HepG2 (cell line): ENCODE data around the gene GDF15. TPM values are rescaled to one million over a fixed set of nuclear protein-coding genes. Genes with fewer than 3 reads are reported as not detected.

Experiments used
- AGO1 ChIP-seq: fragments of 200-400 bp; formaldehyde crosslinking; IDR thresholded peaks from 2 replicates; pipeline ENCODE4 v1.6.1; 2017; ENCODE audit warnings: mild to moderate bottlenecking, low read depth, low read length, moderate library complexity; ENCODE audit not compliant: poor library complexity, severe bottlenecking
- CAMTA2 ChIP-seq: sonication (generic); formaldehyde crosslinking; IDR thresholded peaks from 2 replicates; pipeline ENCODE4 v1.4.0; 2020; ENCODE audit warnings: mild to moderate bottlenecking, missing genetic modification reagents, borderline replicate concordance
- CERS6 ChIP-seq: sonication (generic); formaldehyde crosslinking; IDR thresholded peaks from 2 replicates; pipeline ENCODE4 v1.5.0; 2020; ENCODE audit warnings: missing genetic modification reagents
- HDAC2 ChIP-seq: sonication (generic); formaldehyde crosslinking; IDR thresholded peaks from 2 replicates; pipeline ENCODE4 v1.4.0; 2020; ENCODE audit warnings: missing genetic modification reagents
- JUNB ChIP-seq: sonication (generic); formaldehyde crosslinking; IDR thresholded peaks from 2 replicates; pipeline ENCODE4 v1.8.0; 2022; ENCODE audit warnings: missing genetic modification reagents, mild to moderate bottlenecking, borderline replicate concordance
- KDM1A ChIP-seq: IDR thresholded peaks from 2 replicates; pipeline ENCODE4 v1.6.1; 2016; ENCODE audit warnings: missing compliant biosample characterization
- MTA1 ChIP-seq: sonication (generic); formaldehyde crosslinking; IDR thresholded peaks from 2 replicates; pipeline ENCODE4 v1.4.0; 2020; ENCODE audit warnings: missing genetic modification reagents, mild to moderate bottlenecking, borderline replicate concordance
- NPAS2 ChIP-seq: sonication (generic); formaldehyde crosslinking; IDR thresholded peaks from 2 replicates; pipeline ENCODE4 v1.8.0; 2022; ENCODE audit warnings: mild to moderate bottlenecking, missing genetic modification reagents, borderline replicate concordance
- PAF1 ChIP-seq: IDR thresholded peaks from 2 replicates; pipeline ENCODE4 v1.6.1; 2016; ENCODE audit warnings: missing genetic modification reagents, missing compliant biosample characterization
- POLR2G ChIP-seq: fragments of 200-400 bp; formaldehyde crosslinking; IDR thresholded peaks from 2 replicates; pipeline ENCODE4 v1.6.1; 2018; ENCODE audit warnings: mild to moderate bottlenecking, low read depth, low read length, moderate library complexity
- RBM22 ChIP-seq: fragments of 200-400 bp; formaldehyde crosslinking; optimal IDR thresholded peaks from 2 replicates; pipeline ENCODE3; 2017; ENCODE audit warnings: mild to moderate bottlenecking, low read length, moderate library complexity
- RNF219 ChIP-seq: sonication (generic); formaldehyde crosslinking; IDR thresholded peaks from 2 replicates; pipeline ENCODE4 v1.5.0; 2020; ENCODE audit warnings: mild to moderate bottlenecking, missing genetic modification reagents
- SMAD3 ChIP-seq: sonication (generic); formaldehyde crosslinking; IDR thresholded peaks from 2 replicates; pipeline ENCODE4 v1.4.0; 2020; ENCODE audit warnings: missing genetic modification reagents
- ZGPAT ChIP-seq: IDR thresholded peaks from 2 replicates; pipeline ENCODE4 v1.6.1; 2016; ENCODE audit warnings: mild to moderate bottlenecking
- ZNF121 ChIP-seq: sonication (generic); formaldehyde crosslinking; IDR thresholded peaks from 2 replicates; pipeline ENCODE4 v1.5.0; 2020; ENCODE audit warnings: mild to moderate bottlenecking, missing genetic modification reagents
- ZNF17 ChIP-seq: sonication (generic); formaldehyde crosslinking; IDR thresholded peaks from 2 replicates; pipeline ENCODE4 v1.5.0; 2020; ENCODE audit warnings: mild to moderate bottlenecking, missing genetic modification reagents
- ZNF615 ChIP-seq: sonication (generic); formaldehyde crosslinking; IDR thresholded peaks from 2 replicates; pipeline ENCODE4 v1.5.0; 2020; ENCODE audit warnings: mild to moderate bottlenecking, missing genetic modification reagents, borderline replicate concordance
- ZNF724P ChIP-seq: sonication (generic); formaldehyde crosslinking; IDR thresholded peaks from 2 replicates; pipeline ENCODE4 v1.8.0; 2022; ENCODE audit warnings: missing genetic modification reagents, borderline replicate concordance
- ZNF816 ChIP-seq: sonication (generic); formaldehyde crosslinking; IDR thresholded peaks from 2 replicates; pipeline ENCODE4 v1.8.0; 2022; ENCODE audit warnings: missing genetic modification reagents, mild to moderate bottlenecking, borderline replicate concordance
- ZSCAN30 ChIP-seq: sonication (generic); formaldehyde crosslinking; IDR thresholded peaks from 2 replicates; pipeline ENCODE4 v1.5.0; 2020; ENCODE audit warnings: mild to moderate bottlenecking, missing genetic modification reagents
- polyA plus RNA-seq, 8 experiments: library from polyadenylated mRNA; depleted of rRNA in 3 of 8; stranded (reverse) in 7 of 8; unstranded in 1 of 8; fragments of >200 nt; fragmentation: Illumina TruSeq in 4 of 8; extraction: Trizol in 4 of 8; gene quantifications; 2 replicates each; pipeline versions ENCODE4 v1.2.1 to v1.2.3, GENCODE V29; 2011 to 2016; ENCODE audit warnings: low read depth in 4 of 8, missing spikeins in 1 of 8, mixed read lengths in 1 of 8; ENCODE audit not compliant: insufficient read depth in 1 of 8
- total RNA-seq, 5 experiments: library from RNA; depleted of rRNA; stranded (reverse); fragments of >200 nt; fragmentation: Illumina TruSeq; extraction: Trizol; gene quantifications; 2 replicates each; pipeline ENCODE4 v1.2.3, GENCODE V29; 2016; ENCODE audit warnings: low read depth in 1 of 5
- TF ChIP-seq, protein P1 (sequence below): sonication (generic); formaldehyde crosslinking; IDR thresholded peaks from 2 replicates; pipeline ENCODE4 v1.9.0; 2021; ENCODE audit warnings: missing genetic modification reagents, mild to moderate bottlenecking, borderline replicate concordance

The GDF15 gene
- total and polyA plus RNA-seq, 2 of the 13 experiments (the other 11 are each of a cell fraction or from before 2014, with no cell fraction given) = 146 to 422 TPM

DNA sequence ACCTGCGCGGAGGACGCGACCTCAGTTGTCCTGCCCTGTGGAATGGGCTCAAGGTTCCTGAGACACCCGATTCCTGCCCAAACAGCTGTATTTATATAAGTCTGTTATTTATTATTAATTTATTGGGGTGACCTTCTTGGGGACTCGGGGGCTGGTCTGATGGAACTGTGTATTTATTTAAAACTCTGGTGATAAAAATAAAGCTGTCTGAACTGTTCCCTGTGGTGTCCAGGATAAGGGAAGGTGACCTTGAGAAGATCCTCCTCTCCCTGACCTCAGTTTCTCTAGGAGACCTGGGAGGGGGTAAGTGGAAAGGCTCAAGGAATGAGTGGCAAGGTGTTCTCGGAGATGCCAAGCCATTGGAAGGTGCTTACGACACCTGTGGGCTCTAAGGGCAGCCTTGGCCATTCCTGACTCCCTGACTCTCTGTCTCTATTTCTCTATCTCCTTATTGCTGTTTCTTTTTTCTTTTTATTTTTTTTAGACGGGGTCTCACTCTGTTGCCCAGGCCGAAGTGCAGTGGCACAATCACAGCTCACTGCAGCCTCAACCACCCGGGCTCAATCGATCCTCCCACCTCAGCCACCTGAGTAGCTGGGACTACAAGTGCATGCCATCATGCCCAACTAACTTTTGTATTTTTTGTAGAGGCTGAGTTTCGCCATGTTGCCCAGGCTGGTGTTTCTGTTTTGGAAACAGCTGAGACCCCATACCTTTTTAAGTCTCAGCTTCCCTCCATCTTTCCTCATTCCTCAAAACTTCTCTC, 3.2 kb downstream of the GDF15 start (continued):
- TF ChIP-seq CERS6 (CRISPR knock-in tag) = no peak
- peak; percentile 8; the same call in 1 of the 2 replicates for TF ChIP-seq HDAC2 (CRISPR knock-in tag)
- peak; percentile 49 for TF ChIP-seq ZNF724P (CRISPR knock-in tag)
- TF ChIP-seq ZNF17 (CRISPR knock-in tag) = 0 out of 2 replicates have a peak, but pooled peaks have one; percentile 66
- no peak for TF ChIP-seq AGO1
- TF ChIP-seq CAMTA2 (CRISPR knock-in tag) = 0 out of 2 replicates have a peak, but pooled peaks have one; percentile 0
- TF ChIP-seq, protein P1, sequence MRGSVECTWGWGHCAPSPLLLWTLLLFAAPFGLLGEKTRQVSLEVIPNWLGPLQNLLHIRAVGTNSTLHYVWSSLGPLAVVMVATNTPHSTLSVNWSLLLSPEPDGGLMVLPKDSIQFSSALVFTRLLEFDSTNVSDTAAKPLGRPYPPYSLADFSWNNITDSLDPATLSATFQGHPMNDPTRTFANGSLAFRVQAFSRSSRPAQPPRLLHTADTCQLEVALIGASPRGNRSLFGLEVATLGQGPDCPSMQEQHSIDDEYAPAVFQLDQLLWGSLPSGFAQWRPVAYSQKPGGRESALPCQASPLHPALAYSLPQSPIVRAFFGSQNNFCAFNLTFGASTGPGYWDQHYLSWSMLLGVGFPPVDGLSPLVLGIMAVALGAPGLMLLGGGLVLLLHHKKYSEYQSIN = no peak
- TF ChIP-seq MTA1 (CRISPR knock-in tag) = no peak
- peak; percentile 89 for TF ChIP-seq RBM22
- TF ChIP-seq PAF1 = peak; percentile 50; the same call in 1 of the 2 replicates
- TF ChIP-seq ZNF816 = peak; percentile 39; the same call in 1 of the 2 replicates
- TF ChIP-seq ZNF615 (CRISPR knock-in tag) = peak; percentile 61; the same call in 1 of the 2 replicates
- peak; percentile 63; the same call in 1 of the 2 replicates for TF ChIP-seq KDM1A (CRISPR knock-in tag)
- TF ChIP-seq NPAS2 (CRISPR knock-in tag) = no peak
- peak; percentile 95 for TF ChIP-seq ZNF121 (CRISPR knock-in tag)
- 0 out of 2 replicates have a peak, but pooled peaks have one; percentile 34 for TF ChIP-seq JUNB (CRISPR knock-in tag)
- TF ChIP-seq SMAD3 (CRISPR knock-in tag) = no peak
- TF ChIP-seq ZGPAT = 0 out of 2 replicates have a peak, but pooled peaks have one; percentile 15
- peak; percentile 62 for TF ChIP-seq POLR2G
- peak; percentile 81; the same call in 1 of the 2 replicates for TF ChIP-seq ZSCAN30 (CRISPR knock-in tag)
- peak; percentile 85; the same call in 1 of the 2 replicates for TF ChIP-seq RNF219 (CRISPR knock-in tag)
